Astrocyte (in vitro differentiated cells and primary cell): Measurements from ENCODE around the gene ZNF764.

Source experiments
- EZH2 ChIP-seq: IDR thresholded peaks from 2 replicates; pipeline ENCODE4 v1.6.1; 2012; ENCODE audit warnings: mild to moderate bottlenecking, low read length, inconsistent platforms; ENCODE audit not compliant: insufficient read depth
- TF ChIP-seq, protein P1 (sequence below): IDR thresholded peaks from 2 replicates; pipeline ENCODE4 v1.5.1; 2011; ENCODE audit warnings: low read depth, mild to moderate bottlenecking, inconsistent platforms, low read length, moderate library complexity; ENCODE audit not compliant: insufficient read depth

DNA sequence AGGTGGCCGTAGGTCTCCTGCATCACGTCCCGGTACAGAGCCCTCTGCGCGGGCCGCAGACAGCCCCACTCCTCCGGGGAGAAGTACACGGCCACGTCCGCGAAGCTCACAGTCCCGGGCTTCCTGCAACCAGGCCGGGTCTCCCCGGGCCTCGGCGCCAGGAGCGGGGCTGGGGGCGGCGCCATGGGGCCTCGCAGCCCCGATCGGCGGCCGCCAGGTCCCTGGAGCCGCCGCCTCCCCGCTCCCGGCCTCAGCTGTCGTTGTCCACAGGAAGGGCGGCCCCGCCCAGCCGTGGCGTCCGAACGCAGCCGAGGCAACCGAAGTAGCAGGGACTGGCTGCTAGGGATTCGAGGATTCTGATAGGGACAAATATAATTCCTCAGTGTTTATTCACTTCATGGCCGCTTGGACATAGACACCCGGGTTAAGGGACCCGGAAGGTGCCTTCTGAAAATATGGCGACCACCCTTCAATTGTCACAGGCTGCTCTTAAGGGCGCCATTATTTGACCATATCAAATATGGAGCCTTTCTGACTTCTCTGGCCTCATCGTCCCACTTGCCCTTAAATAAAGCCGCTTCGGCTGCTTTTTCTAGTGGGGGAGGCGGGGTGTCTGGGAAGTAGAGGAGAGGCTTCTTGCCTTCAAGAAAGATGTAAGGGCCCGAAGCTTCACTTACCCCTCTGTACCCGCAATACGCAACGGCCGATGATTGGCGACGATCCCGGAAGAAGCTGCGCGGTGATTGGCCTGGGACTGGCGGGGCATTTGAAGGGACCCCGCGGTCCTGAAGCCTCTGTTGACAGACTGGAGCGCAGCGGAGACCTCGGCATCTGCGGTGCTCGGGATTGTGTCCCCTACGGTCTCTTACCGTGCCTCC is 13.5 kb upstream of the ZNF764 start, which contains the start of gene ZNF688:
- TF ChIP-seq, protein P1, sequence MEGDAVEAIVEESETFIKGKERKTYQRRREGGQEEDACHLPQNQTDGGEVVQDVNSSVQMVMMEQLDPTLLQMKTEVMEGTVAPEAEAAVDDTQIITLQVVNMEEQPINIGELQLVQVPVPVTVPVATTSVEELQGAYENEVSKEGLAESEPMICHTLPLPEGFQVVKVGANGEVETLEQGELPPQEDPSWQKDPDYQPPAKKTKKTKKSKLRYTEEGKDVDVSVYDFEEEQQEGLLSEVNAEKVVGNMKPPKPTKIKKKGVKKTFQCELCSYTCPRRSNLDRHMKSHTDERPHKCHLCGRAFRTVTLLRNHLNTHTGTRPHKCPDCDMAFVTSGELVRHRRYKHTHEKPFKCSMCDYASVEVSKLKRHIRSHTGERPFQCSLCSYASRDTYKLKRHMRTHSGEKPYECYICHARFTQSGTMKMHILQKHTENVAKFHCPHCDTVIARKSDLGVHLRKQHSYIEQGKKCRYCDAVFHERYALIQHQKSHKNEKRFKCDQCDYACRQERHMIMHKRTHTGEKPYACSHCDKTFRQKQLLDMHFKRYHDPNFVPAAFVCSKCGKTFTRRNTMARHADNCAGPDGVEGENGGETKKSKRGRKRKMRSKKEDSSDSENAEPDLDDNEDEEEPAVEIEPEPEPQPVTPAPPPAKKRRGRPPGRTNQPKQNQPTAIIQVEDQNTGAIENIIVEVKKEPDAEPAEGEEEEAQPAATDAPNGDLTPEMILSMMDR = no peak
- TF ChIP-seq EZH2 = no peak
